Upper lobe of right lung (tissue), 1 donor: ENCODE measurements around the gene MYO5A. TPM values are rescaled to one million over a fixed set of nuclear protein-coding genes. Genes with fewer than 3 reads are reported as not detected.
"Not testable (repeated sequence)": the region's sequence is repeated elsewhere in the genome, so short reads cannot be mapped to it uniquely, and the experiment has no call there.

Experiments used
- ATAC-seq: fragments of 200-7000 bp; cut with Tn5 transposase; one replicate; pipeline ENCODE4 v1.9.1; 2020; ENCODE audit warnings: mild to moderate bottlenecking, moderate library complexity
- DNase-seq: peaks from one replicate; pipeline ENCODE4 v3.0.0-alpha.2; 2020
- H3K27ac ChIP-seq: fragments of 200-600 bp; one replicate; pipeline ENCODE4 v1.8.0; 2022
- H3K27me3 ChIP-seq: fragments of 200-600 bp; one replicate; pipeline ENCODE4 v1.8.0; 2022; ENCODE audit warnings: mild to moderate bottlenecking
- H3K36me3 ChIP-seq: fragments of 200-600 bp; one replicate; pipeline ENCODE4 v1.8.0; 2022
- H3K4me1 ChIP-seq: fragments of 200-600 bp; one replicate; pipeline ENCODE4 v1.8.0; 2022
- H3K4me3 ChIP-seq: fragments of 200-600 bp; one replicate; pipeline ENCODE4 v1.8.0; 2022; ENCODE audit warnings: mild to moderate bottlenecking
- H3K9me3 ChIP-seq: fragments of 200-600 bp; one replicate; pipeline ENCODE4 v1.8.0; 2022
- intact Hi-C: fragments of 100-400 bp; cut with DNase I; formaldehyde crosslinking; loops from one replicate; pipeline ENCODE4 v1.11.0; 2022
- total RNA-seq: library from RNA; stranded (reverse); fragmentation: NEBNext Ultra II Directional; extraction: Animal tissue kit (Norgen Biotek cat#: 25700); gene quantifications from one replicate; pipeline ENCODE4 v1.2.1, GENCODE V29; 2021
- TF ChIP-seq, protein P1 (sequence below): fragments of 200-600 bp; IDR thresholded peaks from one replicate; pipeline ENCODE4 v1.8.0; 2022; ENCODE audit warnings: antibody characterized with exemption
- donor health status: DM: no; HTN: yes; CAD: no; lungs with severe emphysema.

The MYO5A gene
- total RNA-seq, 1 donor from 2014 or later: 26.0 TPM

DNA sequence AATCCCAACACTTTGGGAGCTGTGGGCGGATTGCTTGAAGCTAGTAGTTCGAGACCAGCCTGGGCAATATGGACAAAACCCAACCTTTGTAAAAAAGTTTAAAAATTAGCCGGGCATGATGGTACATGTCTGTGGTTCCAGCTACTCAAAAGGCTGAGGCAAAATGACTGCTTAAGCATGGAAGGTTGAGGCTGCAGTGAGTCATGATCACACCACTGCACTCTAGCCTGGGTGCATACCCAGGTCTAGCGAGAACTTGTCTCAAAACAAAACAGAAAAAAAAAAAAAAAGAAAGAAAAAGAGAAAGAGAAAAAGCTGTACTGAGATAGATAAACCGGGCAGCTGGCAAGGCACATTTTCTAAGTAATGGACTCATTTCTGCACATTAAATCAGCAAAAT lies 29.5 kb upstream of the MYO5A start:
- TF ChIP-seq, protein P1, sequence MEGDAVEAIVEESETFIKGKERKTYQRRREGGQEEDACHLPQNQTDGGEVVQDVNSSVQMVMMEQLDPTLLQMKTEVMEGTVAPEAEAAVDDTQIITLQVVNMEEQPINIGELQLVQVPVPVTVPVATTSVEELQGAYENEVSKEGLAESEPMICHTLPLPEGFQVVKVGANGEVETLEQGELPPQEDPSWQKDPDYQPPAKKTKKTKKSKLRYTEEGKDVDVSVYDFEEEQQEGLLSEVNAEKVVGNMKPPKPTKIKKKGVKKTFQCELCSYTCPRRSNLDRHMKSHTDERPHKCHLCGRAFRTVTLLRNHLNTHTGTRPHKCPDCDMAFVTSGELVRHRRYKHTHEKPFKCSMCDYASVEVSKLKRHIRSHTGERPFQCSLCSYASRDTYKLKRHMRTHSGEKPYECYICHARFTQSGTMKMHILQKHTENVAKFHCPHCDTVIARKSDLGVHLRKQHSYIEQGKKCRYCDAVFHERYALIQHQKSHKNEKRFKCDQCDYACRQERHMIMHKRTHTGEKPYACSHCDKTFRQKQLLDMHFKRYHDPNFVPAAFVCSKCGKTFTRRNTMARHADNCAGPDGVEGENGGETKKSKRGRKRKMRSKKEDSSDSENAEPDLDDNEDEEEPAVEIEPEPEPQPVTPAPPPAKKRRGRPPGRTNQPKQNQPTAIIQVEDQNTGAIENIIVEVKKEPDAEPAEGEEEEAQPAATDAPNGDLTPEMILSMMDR: no peak
- Histone ChIP-seq H3K4me3 (no peak overlapping the region), H3K4me1 (peaks cover 28% of the 10 kb centered on the region), H3K27me3 (no peaks in the 10 kb centered on the region), H3K9me3 (no peaks in the 10 kb centered on the region), H3K36me3 (peaks cover 21% of the 10 kb centered on the region), H3K27ac (no peak overlapping the region)
- DNase-seq: no peak
- intact Hi-C loops: no loop called here
- peak; percentile 57 for ATAC-seq

GRCh38 chr15:52557274-52557641 lies 28.6 kb upstream of the MYO5A start:
- intact Hi-C loops: no loop called here
- TF ChIP-seq, protein P1: no peak
- Histone ChIP-seq H3K4me1 (peaks cover 27% of the 10 kb centered on the region), H3K27me3 (no peaks in the 10 kb centered on the region), H3K36me3 (peaks cover 21% of the 10 kb centered on the region), H3K27ac (no peak overlapping the region), H3K9me3 (no peaks in the 10 kb centered on the region), H3K4me3 (no peak overlapping the region)
- DNase-seq: no peak
- ATAC-seq: no peak

GRCh38 chr15:52556524-52557273 lies 28.0 kb upstream of the MYO5A start:
- H3K27ac ChIP-seq: no peak overlapping the region
- H3K4me3 ChIP-seq: no peak overlapping the region
- H3K36me3 ChIP-seq: peaks cover 24% of the 10 kb centered on the region
- H3K27me3 ChIP-seq: no peaks in the 10 kb centered on the region
- DNase-seq: no peak
- peak; percentile 43 for ATAC-seq
- H3K9me3 ChIP-seq: no peaks in the 10 kb centered on the region
- intact Hi-C loops: no loop called here
- TF ChIP-seq, protein P1: no peak
- H3K4me1 ChIP-seq: peaks cover 27% of the 10 kb centered on the region

DNA sequence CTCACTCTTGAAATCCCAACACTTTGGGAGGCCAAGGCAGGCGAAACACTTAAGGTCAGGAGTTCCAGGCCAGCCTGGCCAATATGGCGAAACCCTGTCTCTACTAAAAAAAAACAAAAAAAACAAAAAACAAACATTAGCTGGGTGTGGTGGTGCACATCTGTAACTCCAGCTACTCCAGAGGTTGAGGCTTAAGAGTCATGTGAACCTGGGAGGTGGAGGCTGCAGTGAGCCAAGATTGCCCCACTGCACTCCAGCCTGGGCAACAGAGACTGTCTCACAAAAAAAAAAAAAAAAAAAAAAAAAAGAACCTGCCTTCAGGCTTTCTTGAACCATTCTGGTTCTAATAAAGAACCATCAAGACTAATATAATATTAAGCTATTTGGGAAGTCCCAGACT lies 23.6 kb upstream of the MYO5A start:
- peak; percentile 57 for ATAC-seq
- TF ChIP-seq, protein P1: no peak
- Histone ChIP-seq H3K36me3 (peaks cover 52% of the 10 kb centered on the region), H3K4me3 (no peak overlapping the region), H3K9me3 (no peaks in the 10 kb centered on the region), H3K27me3 (no peaks in the 10 kb centered on the region), H3K27ac (no peak overlapping the region), H3K4me1 (no peaks in the 10 kb centered on the region)
- DNase-seq: no peak
- intact Hi-C loops: no loop called here

GRCh38 chr15:52551762-52552161 lies 23.1 kb upstream of the MYO5A start:
- H3K36me3 ChIP-seq: peaks cover 52% of the 10 kb centered on the region
- no peak overlapping the region for H3K4me3 ChIP-seq
- TF ChIP-seq, protein P1: no peak
- ATAC-seq (peak; percentile 91), DNase-seq (no peak)
- no peak overlapping the region for H3K27ac ChIP-seq
- no peaks in the 10 kb centered on the region for H3K27me3 ChIP-seq
- intact Hi-C loops: no loop called here
- no peaks in the 10 kb centered on the region for H3K9me3 ChIP-seq
- no peaks in the 10 kb centered on the region for H3K4me1 ChIP-seq

GRCh38 chr15:52551186-52551585 lies 22.5 kb upstream of the MYO5A start:
- H3K4me1 ChIP-seq, H3K27ac ChIP-seq, intact Hi-C loops, H3K9me3 ChIP-seq, ATAC-seq, H3K4me3 ChIP-seq, H3K27me3 ChIP-seq, DNase-seq: not testable (repeated sequence)
- peaks cover 53% of the 10 kb centered on the region for H3K36me3 ChIP-seq
